Activated gamma-delta T cell (primary cell): ENCODE results near the gene F7.
"Not testable (repeated sequence)": the region's sequence is repeated elsewhere in the genome, so short reads cannot be mapped to it uniquely, and the experiment has no call there.

Experiments used
- DNase-seq: peaks from one replicate; lab custom pipeline; 2025; lab: John Stamatoyannopoulos, UW
- total RNA-seq, 2 donors: gene quantifications; one replicate each; lab custom pipeline; 2026; lab: John Stamatoyannopoulos, UW

The F7 gene
- 0.36 to 0.39 reads per million in 2 donors for total RNA-seq

DNA sequence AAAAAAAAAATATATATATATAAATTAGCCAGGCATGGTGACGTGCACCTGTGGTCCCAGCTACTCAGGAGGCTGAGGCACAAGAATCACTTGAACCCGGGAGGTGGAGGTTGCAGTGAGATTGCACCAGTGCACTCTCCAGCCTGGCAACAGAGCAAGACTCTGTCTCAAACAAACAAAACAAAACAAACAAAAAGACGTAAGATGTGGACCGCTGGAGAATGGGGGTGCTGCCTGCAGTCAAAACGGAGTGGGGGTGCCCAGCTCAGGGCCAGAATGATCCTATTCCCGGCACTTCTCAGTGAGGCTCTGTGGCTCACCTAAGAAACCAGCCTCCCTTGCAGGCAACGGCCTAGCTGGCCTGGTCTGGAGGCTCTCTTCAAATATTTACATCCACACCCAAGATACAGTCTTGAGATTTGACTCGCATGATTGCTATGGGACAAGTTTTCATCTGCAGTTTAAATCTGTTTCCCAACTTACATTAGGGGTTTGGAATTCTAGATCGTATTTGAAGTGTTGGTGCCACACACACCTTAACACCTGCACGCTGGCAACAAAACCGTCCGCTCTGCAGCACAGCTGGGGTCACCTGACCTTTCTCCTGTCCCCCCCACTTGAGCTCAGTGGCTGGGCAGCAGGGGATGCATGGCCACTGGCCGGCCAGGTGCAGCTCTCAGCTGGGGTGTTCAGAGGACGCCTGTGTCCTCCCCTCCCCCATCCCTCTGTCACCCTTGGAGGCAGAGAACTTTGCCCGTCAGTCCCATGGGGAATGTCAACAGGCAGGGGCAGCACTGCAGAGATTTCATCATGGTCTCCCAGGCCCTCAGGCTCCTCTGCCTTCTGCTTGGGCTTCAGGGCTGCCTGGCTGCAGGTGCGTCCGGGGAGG is at the start of gene F7:
Gene F7, plus strand, starts transcription at position 760 of the 889 bp plus-strand sequence. Its CDS starts 51 bp downstream, at position 811.
- DNase-seq = no peak

DNA sequence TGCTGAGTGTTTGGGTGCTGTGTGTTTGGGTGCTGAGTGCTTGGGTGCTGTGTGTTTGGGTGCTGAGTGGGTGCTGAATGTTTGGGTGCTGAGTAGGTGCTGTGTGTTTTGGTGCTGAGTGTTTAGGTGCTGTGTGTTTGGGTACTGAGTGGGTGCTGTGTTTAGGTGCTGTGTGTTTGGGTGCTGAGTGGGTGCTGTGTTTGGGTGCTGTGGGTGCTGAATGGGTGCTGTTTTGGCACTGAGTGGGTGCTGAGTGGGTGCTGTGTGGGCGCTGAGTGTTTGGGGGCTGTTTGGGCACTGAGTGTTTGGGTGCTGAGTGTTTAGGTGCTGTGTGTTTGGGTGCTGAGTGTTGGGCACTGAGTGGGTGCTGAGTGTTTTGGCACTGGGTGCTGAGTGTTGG is 48.5 kb upstream of the F7 start:
- DNase-seq = no peak

DNA sequence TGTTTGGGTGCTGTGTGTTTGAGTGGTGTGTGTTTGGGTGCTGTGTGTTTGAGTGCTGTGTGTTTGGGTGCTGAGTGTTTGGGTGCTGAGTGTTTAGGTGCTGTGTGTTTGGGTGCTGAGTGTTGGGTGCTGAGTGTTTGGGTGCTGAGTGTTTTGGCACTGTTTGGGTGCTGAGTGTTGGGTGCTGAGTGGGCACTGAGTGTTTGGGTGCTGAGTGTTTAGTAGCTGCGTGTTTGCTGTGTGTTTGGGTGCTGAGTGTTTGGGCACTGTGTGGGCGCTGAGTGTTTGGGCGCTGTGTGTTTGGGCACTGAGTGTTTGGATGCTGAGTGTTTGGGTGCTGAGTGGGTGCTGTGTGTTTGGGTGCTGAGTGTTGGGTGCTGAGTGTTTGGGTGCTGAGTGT is 48.0 kb upstream of the F7 start:
- DNase-seq = not testable (repeated sequence)

DNA sequence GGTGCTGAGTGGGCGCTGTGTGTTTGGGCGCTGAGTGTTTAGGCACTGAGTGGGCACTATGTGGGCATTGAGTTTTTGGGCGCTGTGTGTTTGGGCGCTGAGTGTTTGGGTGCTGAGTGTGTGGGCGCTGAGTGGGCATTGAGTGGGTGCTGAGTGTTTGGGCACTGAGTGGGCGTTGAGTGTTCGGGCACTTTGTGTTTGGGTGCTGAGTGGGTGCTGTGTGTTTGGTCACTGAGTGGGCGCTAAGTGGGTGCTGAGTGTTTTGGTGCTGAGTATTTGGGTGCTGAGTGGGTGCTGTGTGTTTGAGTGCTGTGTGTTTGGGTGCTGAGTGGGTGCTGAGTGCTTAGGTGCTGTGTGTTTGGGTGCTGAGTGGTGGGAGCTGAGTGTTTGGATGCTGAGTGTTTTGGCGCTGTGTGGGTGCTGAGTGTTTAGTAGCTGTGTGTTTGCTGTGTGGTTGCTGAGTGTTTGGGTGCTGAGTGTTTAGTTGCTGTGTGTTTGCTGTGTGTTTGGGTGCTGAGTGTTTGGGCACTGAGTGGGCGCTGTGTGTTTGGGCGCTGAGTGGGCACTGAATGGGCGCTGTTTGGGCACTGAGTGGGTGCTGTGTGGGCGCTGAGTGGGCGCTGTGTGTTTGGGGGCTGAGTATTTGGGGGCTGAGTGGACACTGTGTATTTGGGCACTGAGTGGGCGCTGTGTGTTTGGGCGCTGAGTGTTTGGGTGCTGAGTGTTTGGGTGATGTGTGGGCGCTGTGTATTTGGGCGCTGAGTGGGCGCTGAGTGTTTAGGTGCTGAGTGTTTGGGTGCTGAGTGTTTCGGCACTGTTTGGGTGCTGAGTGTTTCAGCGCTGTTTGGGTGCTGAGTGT is 47.2 kb upstream of the F7 start:
- no peak for DNase-seq

DNA sequence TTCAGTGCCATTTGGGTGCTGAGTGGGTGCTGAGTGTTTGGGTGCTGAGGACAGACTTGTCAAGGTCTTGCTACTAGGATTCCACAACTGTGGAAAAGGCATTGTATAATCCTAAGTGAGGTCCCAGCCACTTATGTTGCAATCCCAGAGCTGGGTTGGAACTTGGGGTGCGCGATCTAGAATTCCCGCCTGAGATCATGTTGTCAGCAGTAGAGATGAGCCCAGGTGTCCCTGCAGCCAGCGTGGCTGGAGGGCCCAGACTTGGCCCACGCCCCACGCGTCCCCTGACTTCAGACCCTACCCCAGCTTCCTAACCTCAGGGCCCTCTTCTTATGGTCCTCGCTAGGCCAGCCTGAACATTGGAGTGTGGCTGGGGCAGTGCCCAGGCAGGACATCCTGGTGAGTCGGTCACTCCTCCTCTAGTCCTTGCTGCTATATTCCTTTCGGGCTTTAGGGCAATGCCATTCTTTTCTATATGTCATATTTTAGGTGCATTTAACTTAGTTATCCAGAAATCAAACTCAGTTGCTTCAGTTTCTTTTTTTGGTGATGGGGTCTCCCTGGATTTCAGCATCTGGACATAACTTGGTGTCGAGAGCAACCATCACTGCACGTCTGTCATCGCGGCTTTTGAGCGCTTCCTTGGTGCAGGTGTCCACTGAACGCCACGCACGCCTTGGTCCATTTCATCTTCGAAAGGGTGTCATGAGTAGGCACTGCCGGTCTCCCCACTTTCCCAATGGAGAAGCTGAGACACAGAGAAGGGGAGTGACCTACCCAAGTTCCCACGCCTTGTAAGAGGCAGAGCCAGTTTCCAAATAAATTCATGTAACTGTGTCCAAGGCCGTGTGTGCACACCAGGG is 46.4 kb upstream of the F7 start:
- no peak for DNase-seq

DNA sequence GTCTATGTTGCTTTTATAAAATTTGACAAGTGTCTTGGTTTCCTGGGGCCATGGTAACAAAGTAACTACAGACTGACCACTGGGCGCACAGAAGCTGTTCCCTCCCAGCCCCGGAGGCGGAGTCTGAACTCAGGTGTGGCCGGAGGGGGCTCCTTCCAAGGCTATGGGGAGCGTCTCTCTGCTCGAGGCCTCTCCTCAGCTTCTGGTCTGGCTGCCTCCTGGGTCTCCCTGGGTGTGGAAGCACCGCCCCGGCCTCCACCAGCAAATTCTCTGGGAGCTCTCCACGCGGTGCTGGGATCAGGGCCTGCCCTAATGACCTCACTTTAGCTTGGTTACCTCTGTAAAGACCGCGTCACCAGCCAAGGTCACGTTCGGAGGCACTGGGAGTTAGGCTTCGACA is 45.7 kb upstream of the F7 start:
- no peak for DNase-seq

DNA sequence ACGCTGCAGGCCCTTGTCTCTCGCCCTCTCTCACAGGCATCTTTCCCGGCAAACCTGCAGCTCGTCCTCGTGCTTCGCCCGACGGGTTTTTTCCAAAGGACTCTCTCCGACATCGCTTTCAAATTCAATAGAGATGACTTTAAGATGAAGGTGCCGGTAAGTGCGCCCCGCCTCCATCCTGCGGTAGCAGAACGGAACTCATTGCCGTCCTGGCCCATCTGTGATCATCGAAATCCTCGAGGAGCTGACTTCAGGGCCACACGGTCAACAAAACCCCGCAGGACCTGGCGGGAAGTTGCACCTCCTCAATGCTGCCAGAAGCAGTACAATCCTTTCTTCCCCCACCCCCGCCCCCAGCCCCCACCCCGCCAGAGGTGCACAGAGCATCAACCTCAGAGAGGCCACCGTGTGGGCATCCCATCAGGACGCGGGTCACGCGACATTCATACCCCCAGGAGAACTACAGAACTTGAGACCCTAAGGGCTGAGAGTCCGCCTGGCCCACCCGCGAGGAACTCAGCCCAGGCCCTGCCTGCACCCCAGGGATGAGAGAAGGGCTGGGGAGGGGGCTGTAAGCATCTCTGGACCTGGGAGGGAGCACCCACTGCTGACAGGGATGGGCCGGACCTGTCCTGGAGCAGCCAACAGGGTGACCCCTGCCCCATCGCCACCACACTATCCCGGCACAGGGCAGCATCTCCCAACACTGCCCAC is 44.9 kb upstream of the F7 start:
- no peak for DNase-seq

DNA sequence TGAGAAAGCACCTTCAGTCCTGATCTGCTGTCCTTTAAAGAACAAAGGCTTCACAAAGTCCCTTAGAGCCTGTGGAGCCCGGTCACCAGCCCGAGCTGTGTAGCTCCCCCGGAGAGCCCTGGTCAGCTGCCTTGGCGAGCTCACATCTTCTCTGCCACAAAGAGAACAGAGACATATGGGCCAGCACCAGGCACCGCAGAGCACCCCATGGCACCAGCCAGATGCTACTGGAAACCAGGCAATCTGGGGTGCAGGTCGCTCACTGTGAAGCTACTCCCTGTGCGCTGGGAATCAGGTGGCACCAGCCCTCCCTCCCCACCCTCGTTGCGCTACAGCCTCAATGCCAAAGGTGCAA is 44.3 kb upstream of the F7 start:
- DNase-seq = no peak

DNA sequence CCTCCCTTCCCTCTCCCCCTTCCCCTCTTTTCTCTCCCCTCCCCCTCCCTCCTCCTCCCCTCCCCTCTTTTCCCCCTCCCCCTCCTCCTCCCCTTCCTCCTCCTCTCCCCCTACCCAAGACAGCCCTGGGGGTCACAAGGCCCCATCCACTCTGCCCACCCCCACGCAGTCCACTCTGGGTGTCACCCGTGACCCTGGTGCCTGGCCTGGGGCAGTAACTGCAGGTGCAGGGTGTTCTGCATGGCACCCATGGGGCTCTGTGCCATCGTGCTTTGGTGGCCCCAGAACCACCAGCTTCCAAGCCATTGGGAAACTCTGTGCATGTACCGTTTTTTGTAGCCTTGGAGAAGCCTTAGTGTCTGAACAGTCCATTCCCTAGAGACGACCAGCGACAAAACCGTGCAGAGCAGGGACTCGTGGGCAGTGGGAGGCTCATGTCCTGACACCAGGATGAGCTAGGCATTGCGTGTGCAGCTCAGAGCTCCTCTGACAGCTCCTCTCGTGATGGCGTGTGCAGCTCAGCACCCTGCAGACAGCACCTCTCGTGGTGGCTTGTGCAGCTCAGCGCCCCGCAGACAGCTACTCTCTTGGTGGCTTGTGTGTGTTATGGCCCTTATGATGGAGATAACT is 43.7 kb upstream of the F7 start:
- no peak for DNase-seq

DNA sequence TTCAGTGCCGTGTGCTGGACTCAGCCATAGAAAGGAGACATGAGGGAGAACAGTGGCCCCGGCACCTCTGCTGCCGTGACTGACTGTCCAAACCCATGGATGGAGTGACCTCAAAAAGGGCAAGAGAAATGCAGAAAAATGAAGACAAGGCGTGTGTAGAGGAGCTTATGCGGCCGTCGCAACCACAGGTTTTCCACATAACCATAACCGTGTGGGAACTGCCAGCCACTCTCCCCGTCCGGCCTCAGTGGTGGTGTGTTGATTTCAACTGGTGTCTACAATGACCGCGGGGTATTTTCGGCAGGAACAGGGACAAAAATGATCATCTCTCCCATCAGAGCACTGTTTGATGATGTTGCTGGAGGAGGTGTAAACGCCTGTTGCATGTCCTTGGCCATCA is 42.9 kb upstream of the F7 start:
- DNase-seq = no peak

DNA sequence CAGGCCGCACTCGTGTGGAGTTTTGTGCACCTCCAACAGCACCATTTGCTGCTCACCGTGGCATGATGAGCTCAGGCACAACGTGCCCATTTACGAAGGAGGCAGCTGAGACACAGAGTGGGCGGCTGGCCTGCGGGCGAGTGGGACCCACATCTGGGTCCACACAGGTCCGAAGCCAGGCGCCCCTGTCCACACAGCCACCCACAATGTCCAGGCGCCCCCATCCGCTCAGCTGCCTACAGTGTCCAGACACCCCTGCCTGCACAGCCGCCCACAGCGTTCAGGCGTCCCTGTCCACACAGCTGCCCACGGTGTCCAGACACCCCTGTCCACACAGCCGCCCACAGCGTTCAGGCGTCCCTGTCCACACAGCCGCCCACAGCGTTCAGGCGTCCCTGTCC is 42.5 kb upstream of the F7 start:
- DNase-seq = no peak

DNA sequence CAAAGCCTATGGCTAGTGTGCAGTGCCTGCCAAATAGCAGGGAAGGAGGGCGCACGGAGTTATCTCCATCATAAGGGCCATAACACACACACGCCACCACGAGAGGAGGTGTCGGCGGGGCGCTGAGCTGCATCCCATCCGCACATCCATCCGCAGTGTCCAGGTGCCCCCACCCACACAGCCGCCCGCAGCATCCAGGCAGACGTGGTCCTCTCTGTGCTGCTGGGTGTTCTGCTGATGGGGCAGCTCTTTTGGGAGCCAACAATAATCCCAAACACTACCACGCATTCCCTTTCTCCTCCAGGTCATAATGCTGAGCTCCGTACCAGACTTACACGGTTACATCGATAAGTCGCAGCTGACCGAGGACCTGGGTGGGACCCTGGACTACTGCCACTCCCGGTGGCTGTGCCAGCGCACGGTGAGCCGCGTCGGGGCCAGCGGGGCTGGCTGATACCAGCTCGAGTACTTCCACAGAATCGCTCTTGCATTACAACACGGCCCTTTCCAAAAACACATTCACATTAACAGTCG is 41.5 kb upstream of the F7 start:
- DNase-seq = no peak

DNA sequence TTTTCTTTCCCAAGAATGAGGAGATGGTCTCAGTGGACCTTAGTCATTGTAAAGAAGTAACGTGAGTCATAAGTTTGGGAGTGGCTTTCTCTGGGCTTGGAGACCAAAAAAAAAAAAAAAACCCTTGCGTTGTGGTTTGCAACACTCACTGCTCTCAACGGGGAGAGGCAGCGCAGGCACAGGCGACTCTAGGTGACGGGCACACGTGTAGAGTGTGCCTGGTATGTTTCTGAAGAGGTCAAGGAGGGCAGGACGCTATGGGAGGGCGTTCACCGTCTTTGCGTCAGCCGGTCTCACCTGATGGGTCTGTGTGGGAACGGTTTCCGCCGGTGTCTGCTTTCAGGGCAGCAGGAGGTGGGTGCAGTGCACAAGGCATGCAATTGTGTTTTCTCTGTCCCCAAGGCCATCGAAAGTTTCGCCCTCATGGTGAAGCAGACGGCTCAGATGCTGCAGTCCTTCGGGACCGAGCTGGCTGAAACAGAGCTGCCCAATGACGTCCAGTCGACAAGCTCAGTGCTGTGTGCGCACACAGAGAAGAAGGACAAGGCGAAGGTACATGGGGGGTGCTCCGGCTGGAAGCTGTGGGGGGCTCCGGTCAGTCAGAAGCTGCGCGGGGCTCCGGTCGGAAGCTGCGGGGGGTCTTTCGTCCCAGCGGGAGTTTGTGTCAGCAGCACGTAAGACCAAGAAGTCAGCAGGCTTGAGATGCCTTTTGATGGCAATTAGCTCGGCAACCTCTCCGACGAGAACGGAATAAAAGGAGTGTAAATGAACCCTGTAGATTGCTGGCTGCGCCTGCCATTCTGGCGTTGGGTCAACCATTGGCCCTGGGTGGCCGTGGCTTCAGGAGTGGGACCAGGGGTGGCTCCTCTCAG is 40.8 kb upstream of the F7 start:
- DNase-seq = no peak

DNA sequence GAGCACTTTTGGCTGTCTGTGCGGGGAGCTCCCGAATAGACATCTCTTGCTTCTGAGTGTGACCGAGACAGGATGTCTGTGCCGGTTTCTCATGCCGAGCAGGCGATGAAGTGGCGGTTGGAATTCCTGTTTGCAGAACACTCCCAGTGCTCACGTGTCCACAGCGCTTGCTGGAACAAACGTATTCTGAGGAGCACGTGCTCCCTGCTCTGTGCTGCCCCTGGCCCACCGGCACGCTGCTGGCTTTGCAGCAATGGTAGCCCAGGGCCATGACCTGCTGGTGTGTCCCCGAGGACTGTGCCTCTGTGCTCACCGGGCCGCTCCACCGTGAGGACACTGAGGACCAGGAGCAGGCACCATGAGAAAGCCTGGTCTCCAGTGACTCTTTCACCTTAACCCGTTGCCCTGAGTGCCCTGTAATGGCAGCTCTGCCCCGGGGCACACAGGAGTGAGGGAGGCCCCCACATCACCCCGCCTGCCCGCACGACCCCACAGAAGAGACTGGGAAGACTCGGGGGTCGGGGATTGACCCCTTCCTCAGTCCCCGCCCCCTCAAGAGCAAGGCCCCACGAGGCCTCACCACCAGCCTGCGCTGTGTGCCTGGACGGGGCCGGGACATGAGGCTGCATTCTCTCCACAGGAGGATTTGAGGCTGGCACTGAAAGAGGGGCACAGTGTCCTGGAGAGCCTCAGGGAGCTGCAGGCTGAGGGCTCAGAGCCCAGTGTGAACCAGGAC is 40.0 kb upstream of the F7 start:
- no peak for DNase-seq

DNA sequence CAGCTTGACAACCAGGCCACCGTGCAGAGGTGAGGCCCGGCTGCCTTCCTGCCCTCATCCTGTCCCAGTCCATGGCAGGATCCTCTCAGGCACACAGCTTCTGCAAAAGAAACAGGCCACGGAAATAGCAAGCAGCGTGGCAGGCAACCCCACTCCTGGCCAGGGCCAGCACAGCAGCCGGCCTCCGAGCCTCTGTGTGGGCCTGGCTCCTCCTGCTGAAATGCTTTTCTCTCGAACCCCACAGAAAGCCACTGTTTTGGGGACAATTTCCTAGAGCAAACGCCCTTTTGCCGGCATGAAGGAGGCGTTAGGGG is 39.5 kb upstream of the F7 start:
- no peak for DNase-seq

DNA sequence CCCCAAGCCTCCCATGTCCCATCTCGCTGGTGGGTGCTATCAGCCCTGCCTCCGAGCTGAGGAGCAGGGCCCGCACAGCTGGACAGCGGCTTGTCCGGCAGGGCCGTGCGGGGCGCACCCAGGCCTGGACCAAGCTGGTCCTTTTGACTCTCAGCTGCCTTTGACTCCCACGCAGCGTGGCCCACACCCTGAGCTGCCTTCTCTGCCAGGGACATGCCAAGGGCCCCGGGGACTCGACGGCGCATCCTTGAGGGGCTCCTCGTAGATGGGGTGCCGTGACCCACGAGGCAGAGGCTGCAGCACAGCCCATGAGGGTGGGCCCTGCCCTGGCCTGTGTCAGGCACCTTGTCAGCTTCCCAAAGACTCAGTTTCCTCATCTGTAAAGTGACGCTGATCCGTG is 38.8 kb upstream of the F7 start:
- DNase-seq = no peak

DNA sequence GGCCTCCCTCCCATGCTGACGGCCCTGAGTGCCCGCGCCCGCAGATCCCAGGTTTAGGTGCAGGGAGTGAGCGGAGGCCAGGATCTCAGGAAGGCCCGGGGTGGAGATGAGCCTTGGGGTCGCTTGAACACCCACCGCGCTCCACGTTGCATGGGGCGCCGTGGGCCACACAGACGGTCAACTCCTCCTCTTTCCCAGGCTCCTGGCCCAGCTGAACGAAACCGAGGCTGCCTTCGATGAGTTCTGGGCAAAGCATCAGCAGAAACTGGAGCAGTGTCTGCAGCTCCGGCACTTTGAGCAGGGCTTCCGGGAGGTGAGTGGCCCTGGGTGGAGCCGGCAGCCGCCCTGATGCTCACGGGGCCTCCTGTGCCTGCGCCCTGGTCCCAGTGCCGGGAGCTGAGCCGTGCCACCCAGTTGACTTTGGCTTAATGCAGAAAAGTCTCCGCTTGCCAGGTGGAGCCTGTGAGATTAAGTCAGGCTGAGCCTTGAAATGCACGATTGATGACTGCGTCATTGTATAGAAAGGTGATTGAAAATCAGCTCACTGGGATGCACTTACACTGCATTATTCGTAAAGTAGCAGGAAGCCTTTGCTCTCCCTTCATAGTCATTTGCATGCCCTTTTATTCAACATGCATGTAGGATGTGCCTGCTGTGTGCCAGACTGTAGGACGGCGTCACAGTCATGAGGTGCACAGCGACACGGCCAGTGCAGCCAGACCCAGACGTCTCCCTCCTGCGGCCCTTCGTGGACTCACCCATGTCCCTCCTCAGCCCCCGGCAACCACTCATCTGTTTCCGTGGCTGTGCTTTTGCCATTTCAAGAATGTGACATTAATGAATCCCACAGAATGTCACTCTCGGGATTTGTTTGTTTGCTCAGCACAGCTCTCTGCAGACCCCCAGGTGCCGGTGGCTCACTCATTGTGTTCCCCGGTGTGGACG is 35.5 kb upstream of the F7 start:
- DNase-seq = no peak

DNA sequence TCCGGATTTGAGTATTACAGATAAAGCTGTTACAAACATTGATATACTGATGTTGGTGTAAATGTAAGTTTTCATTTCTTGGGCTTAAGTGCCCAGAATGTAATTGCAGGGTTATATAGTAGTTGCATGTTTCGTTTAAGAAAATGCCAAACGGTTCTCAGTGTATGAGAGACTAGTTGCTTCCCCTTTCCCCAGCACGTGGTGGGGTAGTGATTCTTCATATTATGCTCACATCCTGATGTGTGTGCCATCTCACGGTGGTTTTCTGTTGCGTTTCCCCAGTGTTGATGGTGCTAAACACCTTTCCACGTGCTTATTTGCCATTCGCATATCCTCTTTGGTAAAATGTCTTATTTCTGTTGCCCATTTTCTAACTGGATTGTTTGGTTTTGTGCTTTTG is 34.7 kb upstream of the F7 start:
- DNase-seq = no peak
